SU-DHL-6 (cell line): Measurements from ENCODE around the gene MYO1G.
A peak's percentile ranks its signal among the peaks of the same experiment; 100 is the strongest.

Source experiments
- H2AFZ ChIP-seq: fragments of 200-600 bp; sonication (generic); 2 replicates; pipeline ENCODE4 v1.6.1; 2014; ENCODE audit warnings: low read depth, mild to moderate bottlenecking, moderate library complexity, mixed read lengths, antibody characterized with exemption, low read length; ENCODE audit not compliant: severe bottlenecking
- H3F3A ChIP-seq: fragments of 200-600 bp; shearing (Covaris generic); 2 replicates; pipeline ENCODE4 v1.6.0; 2016; ENCODE audit warnings: antibody characterized with exemption, mild to moderate bottlenecking; ENCODE audit not compliant: insufficient read depth
- H3K27ac ChIP-seq: fragments of 200-600 bp; sonication (generic); 2 replicates; pipeline ENCODE4 v1.5.1; 2016; ENCODE audit warnings: low read depth, mild to moderate bottlenecking, low read length, moderate library complexity, mixed read lengths
- H3K27me3 ChIP-seq: fragments of 200-600 bp; sonication (generic), shearing (Covaris generic); 2 replicates; pipeline ENCODE4 v1.6.0; 2014; ENCODE audit warnings: mild to moderate bottlenecking, low read length
- H3K36me3 ChIP-seq: fragments of 200-600 bp; sonication (generic); 2 replicates; pipeline ENCODE4 v1.6.1; 2014; ENCODE audit warnings: mild to moderate bottlenecking, low read length, mixed read lengths
- H3K4me2 ChIP-seq: fragments of 300-600, 200-600 bp; shearing (Covaris generic), sonication (generic); 2 replicates; pipeline ENCODE4 v1.6.0; 2014; ENCODE audit warnings: low read length, low read depth, mild to moderate bottlenecking; ENCODE audit not compliant: poor library complexity, severe bottlenecking
- H3K4me3 ChIP-seq: fragments of 200-600 bp; sonication (generic); 2 replicates; pipeline ENCODE4 v1.5.1; 2014; ENCODE audit warnings: antibody characterized with exemption, low read length, mild to moderate bottlenecking, mixed read lengths; ENCODE audit not compliant: insufficient read depth, poor library complexity, severe bottlenecking
- H3K79me2 ChIP-seq: fragments of 200-600 bp; sonication (generic); 2 replicates; pipeline ENCODE4 v1.6.1; 2014; ENCODE audit warnings: mild to moderate bottlenecking, low read length, moderate library complexity; ENCODE audit not compliant: insufficient read depth
- H3K9ac ChIP-seq: fragments of 200-600 bp; sonication (generic); 2 replicates; pipeline ENCODE4 v1.7.0; 2014; ENCODE audit warnings: mild to moderate bottlenecking, low read length
- H3K9me2 ChIP-seq: fragments of 200-600 bp; sonication (generic); replicated peaks from 2 replicates; pipeline ENCODE4 v1.6.1; 2014; ENCODE audit warnings: low read length; ENCODE audit not compliant: insufficient read depth
- H3K9me3 ChIP-seq: fragments of 200-600 bp; sonication (generic); 2 replicates; pipeline ENCODE4 v1.6.1; 2014; ENCODE audit warnings: low read length, mixed read lengths; ENCODE audit not compliant: insufficient read depth
- H4K20me1 ChIP-seq: fragments of 200-600 bp; sonication (generic); 2 replicates; pipeline ENCODE4 v1.6.1; 2014; ENCODE audit warnings: low read depth, mild to moderate bottlenecking, antibody characterized with exemption, low read length, moderate library complexity, mixed read lengths
- CTCF ChIP-seq: fragments of 200-600 bp; sonication (generic); IDR thresholded peaks from one replicate; pipeline ENCODE4 v1.5.1; 2017; ENCODE audit warnings: antibody characterized with exemption, mild to moderate bottlenecking, low read length, moderate library complexity; ENCODE audit not compliant: insufficient read depth, poor library complexity, severe bottlenecking
- EZH2phosphoT487 ChIP-seq: fragments of 200-600 bp; sonication (generic), shearing (Covaris generic); conservative IDR thresholded peaks from 2 replicates; pipeline ENCODE4 v1.6.1; 2018; ENCODE audit warnings: mild to moderate bottlenecking, antibody characterized with exemption, low read length, moderate library complexity, mixed read lengths

The MYO1G gene

GRCh38 chr7:44981035-44981706, 2.4 kb upstream of the MYO1G start:
- Histone ChIP-seq H3K9me2 (no peaks in the 10 kb centered on the region), H3K4me2 (peak overlapping the region; percentile 75), H3K9ac (peak overlapping the region; percentile 85), H3K4me3 (peak overlapping the region; percentile 2), H3K9me3 (no peaks in the 10 kb centered on the region), H3K36me3 (peaks cover 35% of the 10 kb centered on the region), H3K27me3 (no peaks in the 10 kb centered on the region), H3F3A (peaks cover 69% of the 10 kb centered on the region), H3K79me2 (peaks cover 56% of the 10 kb centered on the region), H4K20me1 (peaks cover 12% of the 10 kb centered on the region), H2AFZ (no peak overlapping the region), H3K27ac (peak overlapping the region; percentile 95)
- TF ChIP-seq CTCF (no peak), EZH2phosphoT487 (no peak)

GRCh38 chr7:44980393-44981034, 1.7 kb upstream of the MYO1G start:
- Histone ChIP-seq H2AFZ (no peak overlapping the region), H3F3A (peaks cover 62% of the 10 kb centered on the region), H3K27ac (peak overlapping the region; percentile 95), H3K9ac (peak overlapping the region; percentile 85), H3K4me2 (peak overlapping the region; percentile 75), H3K79me2 (peaks cover 50% of the 10 kb centered on the region), H3K9me3 (no peaks in the 10 kb centered on the region), H4K20me1 (peaks cover 12% of the 10 kb centered on the region), H3K36me3 (peaks cover 29% of the 10 kb centered on the region), H3K4me3 (peak overlapping the region; percentile 6), H3K27me3 (no peaks in the 10 kb centered on the region), H3K9me2 (no peaks in the 10 kb centered on the region)
- no peak for TF ChIP-seq EZH2phosphoT487
- TF ChIP-seq CTCF, result no peak

DNA sequence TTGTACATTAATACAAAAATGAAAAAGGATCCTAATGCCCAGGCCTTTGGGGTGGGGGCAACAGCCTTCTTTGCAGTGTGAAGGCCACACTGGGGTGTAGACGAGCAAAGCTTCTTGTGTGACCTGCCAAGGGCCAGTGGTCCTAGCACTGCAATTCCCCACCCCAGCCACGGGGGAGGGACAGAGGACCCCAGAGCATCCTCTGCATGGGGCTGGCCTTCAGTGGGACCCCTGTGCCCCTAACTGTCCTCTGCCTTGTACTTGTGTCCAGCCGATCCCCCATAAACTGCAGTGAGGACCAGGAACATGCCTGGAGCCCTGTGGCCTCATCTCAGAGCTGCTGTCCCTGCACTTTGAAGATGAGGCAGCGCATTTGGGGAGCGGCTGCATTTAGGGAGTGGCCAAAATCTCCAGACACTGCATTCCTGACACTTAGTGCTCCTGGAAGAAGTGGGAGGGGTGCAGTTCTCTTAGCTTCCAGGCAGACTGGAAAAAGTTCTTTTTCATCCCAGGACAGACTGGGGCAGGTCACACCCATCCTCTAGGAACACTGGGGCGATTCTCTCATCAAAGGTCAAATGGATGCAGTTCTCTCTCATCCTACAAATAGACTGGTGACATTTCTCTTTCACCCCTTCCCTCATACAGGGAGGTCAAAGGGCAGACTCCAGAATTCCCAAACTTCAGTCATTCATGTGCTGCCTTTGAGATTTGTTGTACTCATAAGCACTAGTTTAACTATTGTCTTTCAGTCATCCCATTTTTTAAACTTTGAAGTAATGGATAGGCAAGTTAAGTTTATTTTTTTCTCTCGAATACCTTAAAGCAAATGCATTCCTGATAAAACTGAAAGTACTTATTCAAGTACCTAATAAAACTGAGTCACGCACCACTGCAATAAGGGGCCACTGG, 922 bp upstream of the MYO1G start:
- Histone ChIP-seq H3K9me3 (no peaks in the 10 kb centered on the region), H3K79me2 (peaks cover 42% of the 10 kb centered on the region), H3K9ac (peak overlapping the region; percentile 85), H3K4me2 (peak overlapping the region; percentile 75), H3F3A (peaks cover 55% of the 10 kb centered on the region), H3K4me3 (peak overlapping the region; percentile 63), H3K27ac (peak overlapping the region; percentile 95), H4K20me1 (peaks cover 8% of the 10 kb centered on the region), H3K36me3 (peaks cover 21% of the 10 kb centered on the region), H3K27me3 (no peaks in the 10 kb centered on the region), H2AFZ (no peak overlapping the region), H3K9me2 (no peaks in the 10 kb centered on the region)
- TF ChIP-seq CTCF, result peak; percentile 26
- no peak for TF ChIP-seq EZH2phosphoT487
